ENCODE measurements around the gene BOLA2B.

Gene BOLA2B

DNA sequence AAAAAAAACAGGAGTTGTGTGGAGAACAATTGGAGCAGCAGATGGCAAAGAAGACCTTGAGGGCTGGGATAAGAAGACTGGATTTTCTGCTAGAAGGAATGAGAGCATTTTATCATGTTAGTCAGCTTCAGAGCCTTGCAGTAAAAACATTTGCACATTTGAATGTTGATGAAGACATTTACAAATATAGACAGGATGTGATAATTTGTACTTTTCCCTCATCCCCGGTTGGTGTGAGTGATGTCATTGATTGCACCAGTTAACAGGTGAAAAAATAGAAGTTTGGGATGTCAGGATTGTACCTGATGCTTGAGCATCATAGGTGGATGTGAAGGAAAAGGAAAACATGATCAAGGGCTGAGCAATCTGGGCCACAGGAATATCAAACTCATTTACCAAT is 47.8 kb downstream of the BOLA2B start:
- peaks cover 14% of the 10 kb centered on the region for H3K9me3 Mint-ChIP-seq
- TF ChIP-seq, protein P1, sequence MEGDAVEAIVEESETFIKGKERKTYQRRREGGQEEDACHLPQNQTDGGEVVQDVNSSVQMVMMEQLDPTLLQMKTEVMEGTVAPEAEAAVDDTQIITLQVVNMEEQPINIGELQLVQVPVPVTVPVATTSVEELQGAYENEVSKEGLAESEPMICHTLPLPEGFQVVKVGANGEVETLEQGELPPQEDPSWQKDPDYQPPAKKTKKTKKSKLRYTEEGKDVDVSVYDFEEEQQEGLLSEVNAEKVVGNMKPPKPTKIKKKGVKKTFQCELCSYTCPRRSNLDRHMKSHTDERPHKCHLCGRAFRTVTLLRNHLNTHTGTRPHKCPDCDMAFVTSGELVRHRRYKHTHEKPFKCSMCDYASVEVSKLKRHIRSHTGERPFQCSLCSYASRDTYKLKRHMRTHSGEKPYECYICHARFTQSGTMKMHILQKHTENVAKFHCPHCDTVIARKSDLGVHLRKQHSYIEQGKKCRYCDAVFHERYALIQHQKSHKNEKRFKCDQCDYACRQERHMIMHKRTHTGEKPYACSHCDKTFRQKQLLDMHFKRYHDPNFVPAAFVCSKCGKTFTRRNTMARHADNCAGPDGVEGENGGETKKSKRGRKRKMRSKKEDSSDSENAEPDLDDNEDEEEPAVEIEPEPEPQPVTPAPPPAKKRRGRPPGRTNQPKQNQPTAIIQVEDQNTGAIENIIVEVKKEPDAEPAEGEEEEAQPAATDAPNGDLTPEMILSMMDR (IDR thresholded peaks at IDR 0.05; ENCODE audit: unreplicated experiment in 3 of 3), result no peak
- H3K27me3 Mint-ChIP-seq (ENCODE audit: low read depth), result peaks cover 8% of the 10 kb centered on the region
- no peaks in the 10 kb centered on the region for H3K4me1 Mint-ChIP-seq
- H3K4me3 Mint-ChIP-seq, result no peak overlapping the region
- no peak overlapping the region for H3K27ac Mint-ChIP-seq
- no peaks in the 10 kb centered on the region for H3K36me3 Mint-ChIP-seq (ENCODE audit: low read depth)

GRCh38 chr16:30144917-30145316 is 48.5 kb downstream of the BOLA2B start:
- Mint-ChIP-seq H3K9me3 (peaks cover 14% of the 10 kb centered on the region), H3K4me1 (no peaks in the 10 kb centered on the region), H3K4me3 (no peak overlapping the region), H3K36me3 (ENCODE audit: low read depth) (no peaks in the 10 kb centered on the region), H3K27me3 (ENCODE audit: low read depth) (peaks cover 8% of the 10 kb centered on the region), H3K27ac (no peak overlapping the region)
- TF ChIP-seq, protein P1 (IDR thresholded peaks at IDR 0.05; ENCODE audit: unreplicated experiment in 3 of 3), result no peak

DNA sequence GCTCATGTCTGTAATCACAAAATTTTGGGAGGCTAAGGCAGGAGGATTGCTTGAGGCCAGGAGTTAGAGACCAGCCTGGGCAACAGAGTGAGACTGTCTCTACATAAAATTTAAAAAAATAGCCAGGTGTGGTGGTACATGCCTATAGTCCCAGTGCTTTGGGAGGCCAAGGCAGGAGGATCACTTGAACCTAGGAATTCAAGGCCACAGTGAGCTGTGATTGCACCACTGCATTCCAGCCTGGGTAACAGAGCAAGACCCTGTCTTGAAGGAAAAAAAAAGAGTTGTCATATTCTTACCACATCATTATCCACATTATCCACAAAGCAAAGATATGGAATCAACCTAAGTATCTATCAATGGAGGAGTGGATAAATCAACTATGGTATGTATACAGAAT is 49.4 kb downstream of the BOLA2B start:
- H3K27me3 Mint-ChIP-seq (ENCODE audit: low read depth), result peaks cover 8% of the 10 kb centered on the region
- H3K9me3 Mint-ChIP-seq, result peaks cover 9% of the 10 kb centered on the region
- H3K4me3 Mint-ChIP-seq, result no peak overlapping the region
- H3K27ac Mint-ChIP-seq, result no peak overlapping the region
- H3K36me3 Mint-ChIP-seq (ENCODE audit: low read depth), result no peaks in the 10 kb centered on the region
- TF ChIP-seq, protein P1 (IDR thresholded peaks at IDR 0.05; ENCODE audit: unreplicated experiment in 3 of 3), result no peak
- no peaks in the 10 kb centered on the region for H3K4me1 Mint-ChIP-seq

DNA sequence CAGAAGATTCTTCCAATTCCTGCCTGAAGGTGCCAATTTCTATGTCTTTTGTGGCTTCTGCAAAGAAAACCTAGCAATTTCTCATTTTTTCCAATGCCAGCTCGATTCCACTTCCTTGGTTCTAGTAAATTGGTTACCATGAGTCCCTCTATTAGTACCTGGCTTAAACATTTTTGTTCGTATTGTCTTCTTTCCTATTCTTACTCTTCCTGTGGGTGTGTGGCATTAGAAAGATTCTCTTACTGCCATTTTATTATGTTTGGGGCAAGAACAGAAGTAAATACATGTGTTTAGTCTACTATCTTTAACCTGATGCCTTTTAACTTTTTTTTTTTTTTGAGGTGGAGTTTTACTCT is 50.1 kb downstream of the BOLA2B start:
- Mint-ChIP-seq H3K4me1 (no peaks in the 10 kb centered on the region), H3K9me3 (peaks cover 4% of the 10 kb centered on the region), H3K4me3 (no peak overlapping the region), H3K27me3 (ENCODE audit: low read depth) (peaks cover 8% of the 10 kb centered on the region), H3K27ac (no peak overlapping the region), H3K36me3 (ENCODE audit: low read depth) (no peaks in the 10 kb centered on the region)
- TF ChIP-seq, protein P1 (IDR thresholded peaks at IDR 0.05; ENCODE audit: unreplicated experiment in 3 of 3), result no peak

Measured in nephron (organoid).